GM12801 (cell line): ENCODE results near the gene NALCN.

Source experiments
- CTCF ChIP-seq: IDR thresholded peaks from one replicate; pipeline ENCODE4 v1.5.1; 2011; ENCODE audit warnings: control low read depth; ENCODE audit not compliant: insufficient read length; ENCODE audit errors: extremely low read depth

Gene NALCN

GRCh38 chr13:101190976-101191375, 225.3 kb downstream of the NALCN start:
- no peak for TF ChIP-seq CTCF

GRCh38 chr13:101190337-101190736, 226.0 kb downstream of the NALCN start:
- no peak for TF ChIP-seq CTCF

- TF ChIP-seq CTCF = no peak
Measured at GRCh38 chr13:101185606-101186005, 230.7 kb downstream of the NALCN start.

- TF ChIP-seq CTCF = no peak
Measured at GRCh38 chr13:101181076-101181685, 235.1 kb downstream of the NALCN start.

GRCh38 chr13:101179021-101179420, 237.3 kb downstream of the NALCN start:
- TF ChIP-seq CTCF = no peak

- no peak for TF ChIP-seq CTCF
Measured at GRCh38 chr13:101178406-101178805, 237.9 kb downstream of the NALCN start.

- no peak for TF ChIP-seq CTCF
Measured at GRCh38 chr13:101170306-101170705, 246.0 kb downstream of the NALCN start.
